Kidney (tissue), 14 donors: ENCODE results near the gene PRDM15. TPM values are rescaled to one million over a fixed set of nuclear protein-coding genes. Genes with fewer than 3 reads are reported as not detected.

Experiments used
- DNase-seq, 5 donors: peaks; one replicate each; pipeline ENCODE4 v3.0.0-alpha.2; 2013 to 2020
- FAIRE-seq: peaks from 2 replicates; lab custom pipeline; 2012; peaks lifted over from hg19 to GRCh38; lab: Jason Lieb, UNC
- H3K27ac ChIP-seq, 2 donors: one replicate each; pipeline ENCODE4 v1.7.0; 2013; ENCODE audit warnings: low read depth in 2 of 2, low read length in 2 of 2, inconsistent platforms in 1 of 2
- H3K27me3 ChIP-seq: one replicate; pipeline ENCODE4 v1.7.1; 2013; ENCODE audit warnings: low read length, inconsistent platforms; ENCODE audit not compliant: control insufficient read depth, insufficient read depth
- H3K36me3 ChIP-seq, 3 donors: one replicate each; pipeline versions ENCODE4 v1.7.0 to v1.7.1; 2013; ENCODE audit warnings: low read length in 3 of 3, control low read depth in 1 of 3, inconsistent platforms in 1 of 3; ENCODE audit not compliant: insufficient read depth in 3 of 3, control insufficient read depth in 2 of 3
- H3K4me1 ChIP-seq, 3 donors: one replicate each; pipeline versions ENCODE4 v1.7.0 to v1.7.1; 2013; ENCODE audit warnings: low read length in 3 of 3, inconsistent platforms in 1 of 3, low read depth in 1 of 3; ENCODE audit not compliant: control insufficient read depth in 2 of 3, insufficient read depth in 2 of 3
- H3K4me3 ChIP-seq, 3 donors: one replicate each; pipeline versions ENCODE4 v1.7.0 to v1.8.1; 2013; ENCODE audit warnings: low read length in 3 of 3, control low read depth in 1 of 3, inconsistent platforms in 1 of 3
- H3K9ac ChIP-seq, 3 donors: one replicate each; pipeline versions ENCODE4 v1.7.0 to v1.7.1; 2013; ENCODE audit warnings: low read length in 3 of 3, control low read depth in 1 of 3, inconsistent platforms in 1 of 3
- H3K9me3 ChIP-seq, 3 donors: one replicate each; pipeline versions ENCODE4 v1.7.0 to v1.7.1; 2013; ENCODE audit warnings: low read length in 3 of 3, control low read depth in 1 of 3, inconsistent platforms in 1 of 3; ENCODE audit not compliant: control insufficient read depth in 2 of 3, insufficient read depth in 1 of 3
- CTCF ChIP-seq: IDR thresholded peaks from 3 replicates; pipeline ENCODE4 v1.5.1; 2012; ENCODE audit warnings: mild to moderate bottlenecking, moderate library complexity, borderline replicate concordance; ENCODE audit not compliant: insufficient read depth; ENCODE audit errors: extremely low read depth
- intact Hi-C: fragments of 100-400 bp; cut with DNase I; formaldehyde crosslinking; loops from one replicate; pipeline ENCODE4 v1.11.1; 2022
- polyA plus RNA-seq: library from polyadenylated mRNA; stranded (reverse); fragments of 350-450 nt; fragmentation: Illumina TruSeq; extraction: RNeasy Lipid Tissue Mini Kit (QIAGEN cat#74804); gene quantifications from one replicate; pipeline ENCODE4 v1.2.3, GENCODE V29; 2014; ENCODE audit warnings: low read depth, low replicate concordance; ENCODE audit not compliant: insufficient read depth
- total RNA-seq: library from RNA; stranded (reverse); fragmentation: NEBNext Ultra II Directional; extraction: Animal tissue kit (Norgen Biotek cat#: 25700); gene quantifications from one replicate; pipeline ENCODE4 v1.2.1, GENCODE V29; 2021
- donor health status: control.
- donor health status: control.
- donor health status: control.
- donor health status: control.
- donor health status: control.
- donor health status: DM: yes; HTN: yes; CAD: no.
- donor health status: Normal renal cell carcinoma (clear cell type).

The PRDM15 gene
- total and polyA plus RNA-seq, 2 donors from 2014 or later = 1.3 to 8.4 TPM

GRCh38 chr21:41774467-41775148 lies 104.5 kb downstream of the PRDM15 start:
- Histone ChIP-seq H3K36me3 (no peaks in the 10 kb centered on the region), H3K4me1 (peaks cover 0 to 17% (median 8%) of the 10 kb centered on the region in 3 donors), H3K9me3 (no peaks in the 10 kb centered on the region), H3K9ac (no peak overlapping the region), H3K27ac (no peak overlapping the region), H3K27me3 (peaks cover 4% of the 10 kb centered on the region), H3K4me3 (no peak overlapping the region)
- no peak for FAIRE-seq
- peak in 4 of 5 donors; percentile 63 to 83 (median 76) for DNase-seq
- intact Hi-C loops = loop anchor here (5.0 kb wide), 1 partner anchor 162 kb away; no protein-coding TSS in a partner anchor
- no peak for TF ChIP-seq CTCF

GRCh38 chr21:41772351-41773080 lies 106.6 kb downstream of the PRDM15 start:
- intact Hi-C loops = no loop called here
- H3K4me1 ChIP-seq = peaks cover 0 to 15% (median 12%) of the 10 kb centered on the region in 3 donors
- no peak overlapping the region for H3K4me3 ChIP-seq
- no peak overlapping the region for H3K9ac ChIP-seq
- peak in 4 of 5 donors; percentile 83 to 89 (median 86) for DNase-seq
- TF ChIP-seq CTCF = no peak
- no peaks in the 10 kb centered on the region for H3K36me3 ChIP-seq
- peaks cover 11% of the 10 kb centered on the region for H3K27me3 ChIP-seq
- FAIRE-seq = no peak
- no peaks in the 10 kb centered on the region for H3K9me3 ChIP-seq
- H3K27ac ChIP-seq = no peak overlapping the region

- H3K27me3 ChIP-seq = peaks cover 14% of the 10 kb centered on the region
- no peak for FAIRE-seq
Observed at GRCh38 chr21:41771625-41771945, 107.6 kb downstream of the PRDM15 start.

More at GRCh38 chr21:41771625-41771945, 107.6 kb downstream of the PRDM15 start:
- no peak overlapping the region for H3K27ac ChIP-seq
- peaks cover 0 to 15% (median 9%) of the 10 kb centered on the region in 3 donors for H3K4me1 ChIP-seq
- H3K9me3 ChIP-seq = no peaks in the 10 kb centered on the region
- TF ChIP-seq CTCF = no peak
- intact Hi-C loops = no loop called here
- no peaks in the 10 kb centered on the region for H3K36me3 ChIP-seq
- no peak overlapping the region for H3K9ac ChIP-seq
- H3K4me3 ChIP-seq = no peak overlapping the region
- DNase-seq = no peak
